ENCODE measurements around the gene HNF1B.
"Not testable (repeated sequence)": the region's sequence is repeated elsewhere in the genome, so short reads cannot be mapped to it uniquely, and the experiment has no call there.

HNF1B gene, protein sequence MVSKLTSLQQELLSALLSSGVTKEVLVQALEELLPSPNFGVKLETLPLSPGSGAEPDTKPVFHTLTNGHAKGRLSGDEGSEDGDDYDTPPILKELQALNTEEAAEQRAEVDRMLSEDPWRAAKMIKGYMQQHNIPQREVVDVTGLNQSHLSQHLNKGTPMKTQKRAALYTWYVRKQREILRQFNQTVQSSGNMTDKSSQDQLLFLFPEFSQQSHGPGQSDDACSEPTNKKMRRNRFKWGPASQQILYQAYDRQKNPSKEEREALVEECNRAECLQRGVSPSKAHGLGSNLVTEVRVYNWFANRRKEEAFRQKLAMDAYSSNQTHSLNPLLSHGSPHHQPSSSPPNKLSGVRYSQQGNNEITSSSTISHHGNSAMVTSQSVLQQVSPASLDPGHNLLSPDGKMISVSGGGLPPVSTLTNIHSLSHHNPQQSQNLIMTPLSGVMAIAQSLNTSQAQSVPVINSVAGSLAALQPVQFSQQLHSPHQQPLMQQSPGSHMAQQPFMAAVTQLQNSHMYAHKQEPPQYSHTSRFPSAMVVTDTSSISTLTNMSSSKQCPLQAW

DNA sequence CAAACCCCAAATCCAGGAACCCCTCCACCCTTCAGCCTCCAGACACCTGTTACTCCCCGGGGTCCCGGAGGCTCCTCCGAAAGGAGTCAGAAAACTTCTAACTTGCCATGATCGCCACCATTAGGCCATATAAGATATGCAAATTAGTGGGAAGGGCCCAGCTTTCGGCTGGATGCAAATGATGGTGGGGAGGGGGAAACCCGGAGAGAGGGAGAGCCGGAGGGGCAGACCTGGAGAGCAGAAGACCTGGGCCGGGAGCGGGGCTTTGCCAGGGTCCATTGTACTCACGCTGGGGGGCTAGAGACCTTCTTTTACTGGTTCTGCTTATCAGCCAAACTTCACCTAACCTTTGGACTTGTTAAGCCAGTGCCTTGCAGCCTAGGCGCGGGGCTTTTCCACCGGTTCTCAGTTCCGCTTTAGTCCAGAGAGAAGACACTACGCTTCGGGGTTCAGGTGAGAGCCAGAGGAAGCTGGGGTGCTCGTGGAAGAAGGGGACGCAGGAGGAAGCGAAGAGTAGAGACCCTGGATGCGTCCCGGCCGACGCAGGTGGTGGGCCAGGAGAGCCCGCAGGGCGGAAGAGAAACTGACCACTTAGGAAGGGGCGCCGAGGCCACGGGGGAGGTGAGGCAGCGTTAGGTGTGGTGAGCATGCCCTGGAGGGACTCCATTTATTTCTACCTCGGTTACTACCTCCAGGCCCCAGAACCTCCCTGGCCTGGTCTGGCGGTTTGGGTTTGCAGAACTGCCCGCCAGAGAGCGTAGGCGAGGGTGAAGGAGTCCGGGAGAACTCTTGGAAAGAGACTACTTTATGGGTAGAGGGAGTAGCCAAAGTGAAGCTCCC lies at the start of gene HNF1B:
TSS of gene HNF1B (minus strand) at position 99 of the 840 bp plus-strand sequence. CDS start 175 bp downstream, outside the sequence.
- DNase-seq (ENCODE audit: low spot score): peak; percentile 58

DNA sequence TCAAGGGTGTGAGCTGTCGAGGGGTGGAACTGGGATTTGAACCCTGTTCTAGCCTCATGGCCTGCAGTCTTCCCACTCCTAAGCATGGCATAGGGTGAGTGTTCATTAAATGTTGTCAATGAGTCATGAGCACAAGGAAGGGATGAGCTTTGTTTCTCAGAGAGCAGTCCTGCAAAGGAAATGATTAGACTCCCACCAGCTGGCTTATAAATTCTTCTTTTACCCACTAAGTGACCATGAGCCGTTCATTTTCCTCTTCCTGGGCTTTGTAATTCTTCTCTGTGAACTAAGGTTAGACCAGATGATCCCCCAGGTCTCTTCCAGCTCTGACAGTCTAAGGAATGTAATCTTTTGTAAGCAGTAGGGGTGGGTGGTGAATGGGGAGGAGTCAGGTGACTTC lies 47.9 kb upstream of the HNF1B start:
- no peak for DNase-seq (ENCODE audit: low spot score)

DNA sequence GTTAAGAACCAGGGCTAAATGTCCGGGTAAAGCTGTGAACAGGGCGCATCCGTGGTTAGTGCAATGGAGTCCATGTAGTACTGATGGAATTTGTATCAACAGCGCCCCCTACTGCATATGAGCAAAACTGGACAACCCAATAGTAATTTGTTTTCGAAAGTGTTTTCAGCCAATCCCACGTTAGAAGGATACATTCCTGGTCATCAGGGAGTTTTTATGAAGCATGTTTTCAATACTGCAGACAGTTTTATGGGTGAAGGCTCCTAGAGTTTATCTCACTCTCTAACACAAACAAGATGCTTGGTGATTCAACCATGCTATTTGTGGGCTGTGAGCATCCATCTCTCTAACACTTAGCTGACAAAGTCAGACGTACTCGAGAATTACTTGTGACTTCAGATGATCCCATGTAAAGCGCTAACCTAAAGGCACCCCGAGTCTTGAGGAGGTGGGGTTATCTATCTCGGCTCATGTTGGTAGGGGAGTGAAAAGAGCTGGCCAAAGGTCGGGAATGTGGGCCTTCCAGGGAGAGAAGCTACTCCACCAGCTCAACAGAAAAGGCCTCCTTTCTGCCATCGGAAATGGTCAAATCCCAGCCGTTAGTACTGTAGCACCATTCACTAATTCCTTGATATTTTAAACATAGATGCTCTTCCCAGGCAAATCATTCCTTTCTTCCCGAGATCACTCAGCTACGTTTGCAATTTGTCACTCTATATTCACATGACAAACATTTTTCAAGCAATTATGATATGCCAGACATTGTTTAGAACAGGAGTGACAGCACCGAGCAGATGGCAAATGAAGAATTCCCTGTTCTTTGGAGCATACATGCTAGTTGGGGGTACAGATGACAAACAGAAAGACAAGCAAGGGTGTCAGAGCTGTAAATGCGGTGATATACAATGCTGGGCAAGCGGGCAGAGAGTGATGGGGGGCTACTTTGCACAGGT lies 46.9 kb upstream of the HNF1B start:
- peak; percentile 18 for DNase-seq (ENCODE audit: low spot score)

DNA sequence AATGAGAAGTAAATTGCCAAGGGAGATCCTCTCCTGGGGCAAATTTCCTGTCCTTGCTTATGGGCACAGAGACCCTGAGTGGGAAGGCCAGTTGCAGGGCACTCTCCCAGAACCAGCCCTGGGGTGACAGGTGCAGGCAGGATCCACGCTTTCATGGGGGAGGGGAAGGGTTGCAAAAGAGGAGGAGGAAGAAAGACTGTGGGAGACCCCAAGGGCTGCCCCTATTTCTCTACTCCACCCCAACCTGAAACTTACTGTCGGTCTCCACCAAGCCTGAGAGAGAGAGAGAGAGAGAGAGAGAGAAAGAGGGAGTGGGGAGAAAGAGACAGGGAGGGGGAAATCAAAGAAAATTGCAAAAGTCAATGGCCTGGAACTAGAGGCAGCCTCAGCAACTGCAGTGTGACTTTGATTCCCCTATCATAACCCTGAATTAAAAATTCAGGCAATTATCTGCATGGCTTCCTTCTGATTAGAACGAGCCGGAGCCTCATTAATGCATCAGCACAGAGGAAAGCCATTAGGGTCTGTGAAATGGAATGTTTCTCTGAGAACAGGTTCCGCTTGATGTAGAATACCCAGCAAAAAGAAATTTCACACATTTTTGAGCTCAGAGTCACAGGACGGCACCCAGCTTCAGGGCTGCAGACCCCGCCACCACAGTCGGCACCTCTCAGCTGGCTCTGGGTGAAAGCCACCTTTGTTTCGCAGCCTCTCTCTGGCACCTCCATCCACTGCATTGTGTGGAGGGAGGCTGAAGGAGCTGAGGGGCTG lies 45.1 kb upstream of the HNF1B start:
- no peak for DNase-seq (ENCODE audit: low spot score)

DNA sequence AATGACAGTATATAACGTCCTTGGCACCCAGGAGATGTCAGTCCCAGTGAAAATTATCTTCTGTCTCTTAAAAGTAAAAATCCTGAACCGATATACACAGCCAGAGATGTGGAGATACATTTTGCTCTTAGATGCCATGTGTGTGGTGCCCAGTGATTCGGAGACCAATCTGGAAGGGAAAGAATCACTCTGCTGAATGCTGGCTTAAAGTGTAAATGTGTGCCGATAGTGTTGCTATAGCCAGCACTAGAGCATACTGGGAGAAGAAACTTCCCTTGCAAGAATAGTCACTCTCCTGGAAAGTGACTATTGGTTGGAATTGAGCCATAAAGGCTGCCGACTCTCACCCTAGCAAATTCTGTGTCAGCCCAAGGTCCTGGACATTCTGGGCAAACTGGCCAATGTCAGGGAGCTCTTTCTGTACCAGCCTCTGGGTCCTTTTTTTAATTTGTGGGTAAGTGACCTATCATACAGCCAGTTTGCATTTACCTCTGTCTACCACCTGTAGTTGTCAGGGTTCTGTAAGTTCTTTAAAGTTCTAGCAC lies 44.2 kb upstream of the HNF1B start:
- DNase-seq (ENCODE audit: low spot score): no peak

DNA sequence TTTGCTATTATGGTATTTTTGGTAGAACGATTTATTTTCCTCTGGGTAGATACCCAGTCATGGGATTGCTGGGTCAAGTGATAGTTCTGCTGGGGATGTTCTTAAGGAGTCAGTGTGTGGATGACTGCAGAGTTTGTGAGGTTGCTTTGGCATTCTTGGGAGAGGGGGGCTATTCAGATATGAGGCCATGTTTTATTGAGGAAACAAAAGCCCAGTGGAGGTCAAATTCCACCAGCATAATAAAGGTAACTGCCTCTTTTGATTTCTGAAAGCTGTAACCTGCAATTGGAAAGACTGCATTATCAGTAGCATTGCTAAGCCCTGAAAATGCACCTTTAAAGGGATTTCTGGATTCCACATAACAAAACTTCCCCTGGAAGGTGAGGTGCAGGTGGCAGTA lies 43.7 kb upstream of the HNF1B start:
- no peak for DNase-seq (ENCODE audit: low spot score)

DNA sequence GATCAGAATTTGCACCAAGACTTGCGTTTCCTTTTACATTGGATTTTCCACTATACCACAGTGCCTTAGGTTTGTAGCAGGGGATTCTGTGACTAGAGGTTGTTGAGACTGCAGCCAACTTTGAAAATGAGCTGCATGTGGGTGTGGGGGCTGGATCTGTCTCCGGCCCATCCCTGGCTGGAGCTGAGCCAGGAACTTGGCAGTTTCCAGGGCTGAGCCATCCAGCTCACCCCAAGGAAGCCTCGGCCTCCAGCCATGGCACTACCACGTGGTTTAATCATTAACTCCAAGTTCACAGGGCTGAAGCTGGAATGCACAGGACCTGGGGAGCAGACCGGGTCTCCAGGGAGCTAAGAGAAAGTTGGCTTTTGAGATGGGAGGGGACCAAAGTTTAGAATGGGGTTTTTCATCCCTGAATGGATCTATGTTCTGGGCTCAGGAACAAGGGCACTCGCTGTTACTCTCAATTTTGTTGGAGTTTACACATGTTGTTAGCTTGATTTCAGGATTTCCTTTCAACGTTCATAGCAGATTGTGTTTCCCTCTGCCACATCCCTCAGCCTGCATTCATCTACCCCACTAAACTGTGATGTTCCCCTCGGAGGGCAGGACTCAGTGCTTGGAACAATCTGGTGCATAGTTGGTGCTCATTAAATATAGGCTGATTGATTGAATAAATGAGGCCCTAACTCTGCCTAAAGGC lies 42.3 kb upstream of the HNF1B start:
- peak; percentile 71 for DNase-seq (ENCODE audit: low spot score)

DNA sequence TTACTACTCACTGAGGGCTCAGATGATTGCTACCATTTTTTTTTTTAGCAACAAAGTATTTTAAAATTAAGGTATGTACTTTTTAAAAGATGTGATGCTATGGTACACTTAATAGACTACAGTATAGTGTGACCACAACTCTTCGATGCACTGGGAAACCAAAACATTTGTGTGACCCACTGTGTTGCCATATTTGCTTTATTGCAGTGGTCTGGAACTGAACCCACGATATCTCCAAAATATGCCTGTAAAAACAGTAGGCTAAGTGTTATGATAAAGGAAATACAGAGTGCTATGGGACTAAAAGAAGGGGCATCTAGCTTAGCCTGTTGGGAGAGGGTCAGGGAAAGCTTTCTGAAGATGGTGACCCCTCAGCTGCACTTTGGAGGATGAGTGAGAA lies 41.6 kb upstream of the HNF1B start:
- no peak for DNase-seq (ENCODE audit: low spot score)

DNA sequence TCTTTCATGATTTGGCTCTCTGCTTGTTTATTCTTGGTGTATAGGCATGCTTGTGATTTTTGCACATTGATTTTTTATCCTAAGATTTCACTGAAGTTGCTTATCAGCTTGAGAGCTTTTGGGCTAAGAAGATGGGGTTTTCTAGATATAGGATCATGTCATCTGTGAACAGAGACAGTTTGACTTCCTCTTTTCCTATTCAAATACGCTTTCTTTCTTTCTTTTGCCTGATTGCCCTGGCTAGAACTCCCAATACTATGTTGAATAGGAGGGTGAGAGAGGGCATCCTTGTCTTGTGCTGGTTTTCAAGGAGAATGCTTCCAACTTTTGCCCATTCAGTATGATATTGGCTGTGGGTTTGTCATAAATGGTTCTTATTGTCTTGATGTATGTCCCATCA lies 37.6 kb upstream of the HNF1B start:
- not testable (repeated sequence) for DNase-seq (ENCODE audit: low spot score)

DNA sequence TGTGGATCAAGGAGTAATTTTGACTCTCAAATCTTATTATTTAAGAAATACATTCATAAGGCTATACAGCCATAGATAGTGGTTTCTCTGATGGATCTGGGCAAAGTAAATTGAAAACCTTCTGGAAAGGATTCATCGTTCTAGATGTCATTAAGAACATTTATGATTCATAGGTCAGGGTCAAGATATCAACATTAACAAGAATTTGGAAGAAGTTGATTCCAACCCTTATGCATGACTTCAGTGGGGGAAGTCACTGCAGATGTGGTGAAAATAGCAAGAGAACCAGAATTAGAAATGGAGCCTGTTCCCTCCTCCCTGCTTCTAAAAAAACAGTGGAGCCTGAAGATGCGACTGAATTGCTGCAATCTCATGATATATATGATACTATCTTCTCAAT lies 36.6 kb upstream of the HNF1B start:
- no peak for DNase-seq (ENCODE audit: low spot score)

DNA sequence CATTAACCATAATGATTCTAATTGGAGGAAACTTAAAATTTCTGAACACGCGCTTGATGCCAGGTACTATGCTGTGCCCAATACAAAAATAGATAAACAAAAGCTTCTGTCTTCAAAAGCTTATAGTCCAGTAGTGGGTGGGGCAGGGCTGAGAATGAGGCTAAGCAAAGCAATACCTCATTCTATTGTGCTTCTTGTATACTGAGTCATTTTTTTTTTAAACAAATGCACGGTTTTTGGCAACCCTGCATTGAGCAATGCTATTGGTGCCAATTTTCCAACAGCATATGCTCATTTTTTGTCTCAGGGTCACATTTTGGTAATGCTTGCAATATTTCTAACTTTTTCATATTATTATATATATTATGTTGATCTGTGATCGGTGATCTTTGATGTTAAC lies 34.7 kb upstream of the HNF1B start:
- no peak for DNase-seq (ENCODE audit: low spot score)

DNA sequence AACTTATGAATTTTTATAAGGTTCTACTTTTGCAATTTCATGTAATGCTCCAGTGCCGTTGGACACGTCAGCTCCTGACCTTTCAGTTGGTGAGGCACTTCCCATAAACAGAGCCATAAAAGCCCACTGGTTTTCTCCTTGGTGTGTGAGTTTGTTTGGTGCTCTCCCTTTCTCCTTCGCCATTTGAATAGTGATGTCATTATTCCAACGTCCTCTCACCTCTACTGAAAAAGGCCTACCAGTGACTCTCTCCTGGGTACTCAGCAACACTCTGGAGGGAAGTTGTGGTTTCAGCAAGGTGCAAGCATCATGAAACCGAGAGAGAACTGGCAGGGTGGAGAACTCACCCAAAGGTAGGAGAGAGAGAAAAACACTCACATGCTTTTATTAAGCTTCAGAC lies 29.6 kb upstream of the HNF1B start:
- DNase-seq (ENCODE audit: low spot score): no peak

DNA sequence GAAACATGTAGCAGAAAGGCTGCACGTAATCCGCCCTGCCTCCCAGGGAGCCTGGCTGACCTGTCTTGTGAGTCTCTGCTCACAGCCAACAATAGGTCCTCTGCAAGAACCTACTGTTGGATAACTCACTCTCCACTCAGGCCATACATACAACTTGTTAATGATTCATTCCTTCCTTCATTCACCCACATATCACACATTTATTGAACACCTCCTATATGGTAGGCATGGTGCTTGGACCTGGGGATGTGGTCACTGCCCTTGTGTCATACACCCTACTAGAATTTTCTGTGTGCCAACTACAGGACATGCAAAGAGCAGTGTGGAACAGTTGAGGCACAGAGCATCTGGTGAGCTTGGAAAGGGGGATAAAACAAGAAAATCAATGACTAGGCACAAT lies 28.1 kb upstream of the HNF1B start:
- DNase-seq (ENCODE audit: low spot score): no peak

DNA sequence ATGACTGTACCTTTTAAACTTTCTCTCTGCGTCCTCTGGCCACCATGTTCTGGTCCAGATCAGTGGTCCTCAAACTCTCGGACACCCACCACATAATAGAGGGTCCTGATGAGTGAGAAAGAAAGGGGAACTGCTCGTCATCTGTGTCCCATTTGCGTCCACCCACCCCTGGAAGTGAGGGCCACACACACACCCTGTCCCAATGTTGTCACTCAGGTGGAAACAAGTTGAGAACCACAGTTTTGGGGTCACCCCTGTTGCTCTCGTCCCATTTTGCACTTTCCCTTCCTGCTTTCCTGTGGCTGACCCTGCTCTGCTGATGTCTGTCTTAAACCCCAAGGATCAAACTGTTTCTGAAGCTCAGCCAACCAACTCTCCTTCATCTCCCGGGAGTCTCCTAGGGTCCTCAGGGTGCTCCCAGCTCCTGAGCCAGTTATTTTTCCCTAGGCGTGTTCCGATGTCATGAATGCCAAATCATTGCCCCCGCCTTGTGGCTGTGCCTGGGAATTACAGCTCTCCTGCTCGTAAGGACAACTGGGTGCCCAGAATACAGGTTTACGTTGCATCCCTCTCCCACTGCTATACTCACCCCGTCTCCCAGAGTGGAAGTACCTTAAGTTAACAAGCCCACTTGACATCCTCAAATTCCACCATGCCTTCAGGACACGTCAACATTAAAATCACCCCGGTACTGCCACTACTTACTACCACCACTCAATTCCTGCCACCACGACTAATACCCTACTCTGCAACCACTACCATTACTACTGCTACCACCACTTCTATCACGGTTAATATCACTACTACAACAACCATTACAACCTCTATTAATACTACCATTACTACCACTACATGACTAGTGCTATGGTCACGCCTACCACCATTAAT lies 26.0 kb upstream of the HNF1B start:
- peak; percentile 32 for DNase-seq (ENCODE audit: low spot score)

DNA sequence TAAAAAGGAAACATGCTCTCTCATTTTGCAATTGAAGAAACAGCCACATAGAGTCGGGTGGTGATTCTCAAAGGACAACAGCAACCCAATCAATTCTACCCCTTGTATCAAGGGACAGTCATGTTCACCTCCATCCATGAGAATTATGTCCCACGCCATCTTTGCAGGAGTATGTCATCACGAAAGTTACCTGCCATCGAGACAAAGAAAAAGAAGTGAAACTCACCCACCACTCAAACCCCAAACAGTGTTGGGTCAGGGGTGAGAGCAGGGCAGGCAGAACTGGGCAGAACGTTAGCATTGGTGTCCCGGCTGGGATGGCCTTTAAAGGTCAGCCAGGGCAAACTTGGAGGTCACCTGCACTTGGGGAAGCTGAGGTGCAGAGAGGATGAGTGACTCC lies 24.2 kb upstream of the HNF1B start:
- DNase-seq (ENCODE audit: low spot score): no peak

DNA sequence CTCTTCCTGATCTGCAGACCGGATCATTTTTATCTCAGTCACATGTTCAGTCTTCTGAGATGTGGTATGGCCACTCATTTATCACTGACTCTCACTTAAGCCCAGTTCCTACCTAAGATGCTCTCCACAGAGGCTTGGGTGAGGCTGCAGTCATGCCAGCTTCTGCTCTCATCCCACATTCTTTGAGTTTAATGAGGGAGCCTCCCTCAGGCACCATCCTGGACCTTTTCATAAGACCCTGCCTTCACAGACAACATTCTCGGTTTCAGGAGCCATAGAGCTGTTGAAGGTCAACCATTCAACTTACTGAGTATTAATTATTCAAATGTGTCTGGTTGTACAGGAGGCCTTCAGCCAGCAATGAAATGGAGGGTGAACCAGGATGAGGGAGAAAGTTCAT lies 23.6 kb upstream of the HNF1B start:
- DNase-seq (ENCODE audit: low spot score): no peak

DNA sequence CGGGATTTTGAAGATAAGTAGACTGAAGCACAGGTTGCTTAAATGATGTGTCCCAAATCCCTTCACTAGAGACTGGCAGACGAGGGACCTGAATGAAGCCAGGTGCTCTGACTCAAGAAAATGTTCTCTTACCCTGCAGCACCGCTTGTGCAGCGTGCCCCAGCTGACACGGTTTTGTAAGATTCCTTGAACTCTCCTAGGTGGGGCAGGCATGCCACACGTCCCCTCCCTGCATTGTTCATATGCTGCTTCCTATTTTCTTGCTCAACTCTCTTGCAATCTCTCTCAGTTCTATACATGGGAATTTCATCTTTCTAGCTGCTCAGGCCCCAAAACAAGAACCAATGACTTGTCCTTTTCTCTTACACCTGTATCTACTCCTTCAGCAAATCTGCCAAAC lies 22.1 kb upstream of the HNF1B start:
- DNase-seq (ENCODE audit: low spot score): no peak

DNA sequence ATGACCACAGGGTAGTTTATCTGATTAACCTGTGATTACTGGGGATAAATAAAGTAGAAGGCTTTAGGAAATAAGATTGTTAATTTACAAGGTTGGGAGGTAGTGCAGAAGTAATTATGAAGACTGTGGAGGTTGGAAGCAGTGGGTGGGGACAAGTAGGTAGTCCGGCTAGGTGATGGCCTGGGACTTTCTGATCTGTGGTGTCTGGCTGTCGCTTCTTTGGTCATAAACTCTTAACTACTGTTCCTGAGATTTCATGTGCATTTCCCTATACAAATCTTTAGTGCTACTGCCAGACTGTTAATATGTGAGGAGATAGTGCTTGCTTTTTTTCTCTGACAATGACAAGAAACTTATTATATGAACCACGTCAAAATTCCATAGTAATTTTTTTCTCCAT lies 19.5 kb upstream of the HNF1B start:
- no peak for DNase-seq (ENCODE audit: low spot score)

DNA sequence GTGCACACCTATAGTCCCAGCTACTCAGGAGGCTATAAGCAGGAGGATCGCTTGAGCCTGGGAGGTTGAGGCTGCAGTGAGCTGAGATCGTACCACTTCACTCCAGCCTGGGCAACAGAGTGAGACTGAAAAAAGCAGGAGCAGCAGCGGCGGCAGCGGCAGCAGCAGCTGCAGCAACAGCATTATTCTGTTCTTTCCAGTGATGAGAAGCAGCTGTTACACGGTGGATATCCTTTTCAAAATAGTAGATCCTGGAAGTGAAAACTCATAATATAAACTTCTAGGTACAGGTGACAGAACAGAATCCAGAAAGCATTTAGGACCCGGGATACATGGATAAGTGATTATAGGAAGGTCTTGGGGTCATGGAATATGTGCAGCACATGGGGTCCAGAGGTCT lies 17.8 kb upstream of the HNF1B start:
- DNase-seq (ENCODE audit: low spot score): no peak
